ENCODE measurements around the gene TMUB1.

- TF ChIP-seq GATA2 (IDR thresholded peaks at IDR 0.05; ENCODE audit: low read depth, low read length) (no peak), GATA3 (IDR thresholded peaks at IDR 0.05; ENCODE audit: low read depth, low read length) (no peak)
Measured at GRCh38 chr7:151077705-151078232, 5.5 kb downstream of the TMUB1 start.
